Astrocyte of the cerebellum (primary cell): ENCODE data around the gene CHMP1A.

Source experiments
- DNase-seq: peaks from one replicate; pipeline ENCODE4 v3.0.0-alpha.2; 2011; ENCODE audit warnings: low read depth
- H3K4me3 ChIP-seq: 2 replicates; pipeline ENCODE4 v1.5.1; 2011; ENCODE audit warnings: mild to moderate bottlenecking, low read depth, low read length, moderate library complexity
- in situ Hi-C: cut with HindIII; loops from 2 replicates; pipeline ENCODE4 v1.10.0; 2017; ENCODE audit warnings: low sequenced_read_pairs
- TF ChIP-seq, protein P1 (sequence below): IDR thresholded peaks from 2 replicates; pipeline ENCODE4 v1.5.1; 2012; ENCODE audit warnings: low read length, low read depth, moderate library complexity, mild to moderate bottlenecking; ENCODE audit errors: missing control alignments

Gene CHMP1A

DNA sequence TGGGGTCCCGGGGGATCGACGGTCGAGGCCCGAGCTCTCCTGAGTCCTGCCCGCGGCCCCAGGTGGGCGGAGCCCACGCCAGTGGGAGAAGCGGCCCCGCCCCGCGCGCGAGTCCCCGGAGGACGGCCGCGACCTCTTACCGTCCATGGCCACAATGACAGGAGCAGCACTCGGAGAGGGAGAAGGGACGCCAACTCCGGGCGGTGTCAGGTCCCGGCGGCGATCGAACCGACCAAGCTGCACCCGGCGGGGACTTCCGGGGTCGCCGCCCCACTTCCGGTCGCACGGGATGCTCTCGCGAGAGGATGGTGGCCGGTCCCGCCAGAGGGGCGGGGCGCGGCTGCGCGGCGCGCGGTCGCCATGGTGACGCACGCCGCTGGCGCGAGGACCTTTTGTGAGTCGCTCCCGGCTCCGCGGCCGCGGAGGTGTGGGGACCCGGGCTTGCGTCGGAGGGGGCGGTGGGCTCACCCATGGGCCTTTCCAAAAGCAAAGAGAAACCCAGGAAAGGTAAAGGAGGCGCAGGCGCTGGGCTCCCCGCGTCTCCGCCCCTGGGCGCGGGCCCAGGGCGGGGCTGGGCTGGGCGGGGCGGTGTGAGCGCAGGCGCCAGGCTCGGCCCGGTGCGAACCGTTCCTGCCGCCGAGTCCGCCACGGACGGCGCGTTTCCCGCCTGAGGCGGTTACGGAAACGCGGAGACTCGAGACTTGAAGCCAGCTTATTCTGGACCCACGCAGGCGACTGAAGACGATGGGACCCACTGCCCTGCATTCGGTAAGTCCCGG, at the start of gene CHMP1A, which contains the start of gene SPATA33:
CHMP1A (minus strand) TSS at position 267 of the 779 bp plus-strand sequence; CDS start at position 147, 120 bp downstream.
SPATA33 (plus strand) TSS at position 395 of the 779 bp plus-strand sequence; CDS start at position 471, 76 bp downstream.
- in situ Hi-C loops = no loop called here
- H3K4me3 ChIP-seq = peak within 1 kb of the TSS; percentile 90
- TF ChIP-seq, protein P1, sequence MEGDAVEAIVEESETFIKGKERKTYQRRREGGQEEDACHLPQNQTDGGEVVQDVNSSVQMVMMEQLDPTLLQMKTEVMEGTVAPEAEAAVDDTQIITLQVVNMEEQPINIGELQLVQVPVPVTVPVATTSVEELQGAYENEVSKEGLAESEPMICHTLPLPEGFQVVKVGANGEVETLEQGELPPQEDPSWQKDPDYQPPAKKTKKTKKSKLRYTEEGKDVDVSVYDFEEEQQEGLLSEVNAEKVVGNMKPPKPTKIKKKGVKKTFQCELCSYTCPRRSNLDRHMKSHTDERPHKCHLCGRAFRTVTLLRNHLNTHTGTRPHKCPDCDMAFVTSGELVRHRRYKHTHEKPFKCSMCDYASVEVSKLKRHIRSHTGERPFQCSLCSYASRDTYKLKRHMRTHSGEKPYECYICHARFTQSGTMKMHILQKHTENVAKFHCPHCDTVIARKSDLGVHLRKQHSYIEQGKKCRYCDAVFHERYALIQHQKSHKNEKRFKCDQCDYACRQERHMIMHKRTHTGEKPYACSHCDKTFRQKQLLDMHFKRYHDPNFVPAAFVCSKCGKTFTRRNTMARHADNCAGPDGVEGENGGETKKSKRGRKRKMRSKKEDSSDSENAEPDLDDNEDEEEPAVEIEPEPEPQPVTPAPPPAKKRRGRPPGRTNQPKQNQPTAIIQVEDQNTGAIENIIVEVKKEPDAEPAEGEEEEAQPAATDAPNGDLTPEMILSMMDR = no peak
- DNase-seq = peak; percentile 39

- in situ Hi-C loops = no loop called here
- H3K4me3 ChIP-seq = no peak overlapping the region
Observed at GRCh38 chr16:89706518-89707260, 49.2 kb upstream of the CHMP1A start.

DNA sequence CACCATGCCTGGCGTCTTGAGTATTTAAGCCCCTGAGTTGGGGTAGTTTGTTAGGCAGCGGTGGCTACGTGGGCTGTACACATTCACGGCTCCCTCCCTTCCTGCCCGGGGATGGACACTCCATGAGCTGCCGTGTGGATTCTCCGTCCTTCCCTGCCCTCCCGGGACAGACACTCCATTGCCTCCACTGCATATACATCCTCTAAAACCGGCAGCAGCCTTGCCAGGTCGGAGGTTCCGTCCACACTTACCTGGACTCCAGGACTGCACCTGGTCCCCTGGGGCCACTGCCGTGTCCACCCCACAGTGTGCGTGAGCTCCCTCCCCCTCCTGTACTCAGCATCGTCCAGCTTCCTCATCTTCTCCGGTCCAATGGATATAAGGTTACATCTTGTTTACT, 47.5 kb upstream of the CHMP1A start:
- TF ChIP-seq, protein P1 = no peak
- H3K4me3 ChIP-seq = no peak overlapping the region
- DNase-seq = no peak
- in situ Hi-C loops = no loop called here

More at GRCh38 chr16:89706518-89707260, 49.2 kb upstream of the CHMP1A start:
- DNase-seq = no peak
- TF ChIP-seq, protein P1 = no peak

DNA sequence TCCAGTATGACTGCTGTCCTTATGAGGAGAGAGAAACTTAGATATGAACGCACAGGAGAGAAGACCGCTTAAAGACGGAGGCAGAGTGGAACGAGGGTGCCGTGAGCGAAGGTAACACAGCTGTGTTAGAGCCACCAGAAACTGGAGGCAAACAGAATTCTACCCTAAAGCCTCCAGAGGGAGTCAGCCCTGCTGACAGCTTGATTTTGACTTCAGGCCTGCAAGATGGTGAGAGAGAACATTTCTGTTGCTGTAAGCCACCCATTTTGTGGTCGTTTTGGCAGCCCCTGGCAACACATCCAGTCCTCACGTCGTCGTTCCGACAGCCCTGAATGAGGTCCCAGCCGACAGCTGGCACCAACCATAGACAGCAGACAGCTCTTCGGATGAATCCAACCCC, 46.8 kb upstream of the CHMP1A start:
- no peak overlapping the region for H3K4me3 ChIP-seq
- no peak for DNase-seq
- in situ Hi-C loops = no loop called here
- TF ChIP-seq, protein P1 = no peak

DNA sequence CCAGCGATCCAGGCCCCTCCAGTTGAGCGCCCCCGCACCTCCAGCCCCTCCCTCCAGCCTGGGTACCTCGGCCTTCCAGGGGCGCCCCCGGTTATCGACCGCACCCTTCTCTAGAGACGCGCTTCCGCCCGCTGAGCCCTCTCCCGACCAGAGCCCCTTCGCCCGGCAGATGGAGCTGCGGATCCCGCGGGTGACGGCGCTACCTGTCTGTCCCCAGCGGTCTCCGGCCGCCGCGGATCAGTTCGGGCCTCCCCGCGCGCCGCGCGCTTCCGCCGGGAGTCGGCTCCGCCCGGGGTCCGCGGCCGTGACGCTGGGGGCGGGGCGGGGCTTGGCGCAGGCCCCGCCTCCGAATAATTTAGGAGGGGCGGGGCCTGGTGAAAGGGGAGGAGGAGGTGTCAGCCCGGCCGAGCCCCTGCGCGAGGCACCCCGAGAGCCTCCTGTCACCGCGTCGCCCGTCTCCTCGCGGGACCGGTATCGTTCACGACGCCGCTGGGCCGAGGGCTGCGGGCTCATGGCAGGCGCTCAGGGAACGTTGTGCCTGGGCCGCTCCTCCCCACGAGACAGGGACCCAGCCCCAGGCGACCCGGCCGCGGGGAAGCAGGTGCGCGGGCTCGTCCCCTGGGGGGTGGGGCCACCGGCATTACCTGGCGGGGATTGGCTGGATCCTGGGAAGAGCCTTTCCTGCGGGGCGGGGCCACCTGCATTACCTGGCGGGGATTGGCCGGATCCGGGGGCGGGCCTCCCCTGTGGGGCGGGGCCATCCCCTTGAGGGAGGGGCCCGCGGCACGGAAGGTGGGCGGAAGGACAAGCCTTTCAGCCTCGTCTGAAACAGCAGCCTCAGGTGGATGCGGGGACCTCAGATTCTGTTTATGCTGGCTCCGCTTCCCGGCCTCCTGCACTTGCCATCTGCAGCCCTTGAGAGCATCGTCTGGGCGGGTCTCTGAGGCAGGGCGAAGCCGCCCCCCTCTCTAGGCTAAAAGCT, 44.2 kb upstream of the CHMP1A start, which contains the start of gene SPATA2L:
SPATA2L (minus strand) TSS at position 281 of the 982 bp plus-strand sequence. CDS start 473 bp downstream, outside the sequence.
- DNase-seq = peak; percentile 64
- peak within 1 kb of the TSS; percentile 63 for H3K4me3 ChIP-seq
- TF ChIP-seq, protein P1 = peak; percentile 12
- in situ Hi-C loops = no loop called here
